Esophagus muscularis mucosa (tissue), 3 donors: ENCODE results near the gene C9orf43.

Experiments
- POLR2A ChIP-seq: fragments of 450-650 bp; IDR thresholded peaks from one replicate; pipeline ENCODE4 v1.6.1; 2017; ENCODE audit warnings: antibody characterized with exemption, moderate library complexity, mild to moderate bottlenecking, low read depth
- TF ChIP-seq, protein P1 (sequence below), 3 experiments: fragments of 200-600 bp in 2 of 3; fragments of 450-650 bp in 1 of 3; sonication (generic) in 2 of 3; IDR thresholded peaks; one replicate each; pipeline ENCODE4 v1.5.1; 2017 to 2019; ENCODE audit warnings: antibody characterized with exemption in 3 of 3, mild to moderate bottlenecking in 2 of 3, moderate library complexity in 1 of 3

DNA sequence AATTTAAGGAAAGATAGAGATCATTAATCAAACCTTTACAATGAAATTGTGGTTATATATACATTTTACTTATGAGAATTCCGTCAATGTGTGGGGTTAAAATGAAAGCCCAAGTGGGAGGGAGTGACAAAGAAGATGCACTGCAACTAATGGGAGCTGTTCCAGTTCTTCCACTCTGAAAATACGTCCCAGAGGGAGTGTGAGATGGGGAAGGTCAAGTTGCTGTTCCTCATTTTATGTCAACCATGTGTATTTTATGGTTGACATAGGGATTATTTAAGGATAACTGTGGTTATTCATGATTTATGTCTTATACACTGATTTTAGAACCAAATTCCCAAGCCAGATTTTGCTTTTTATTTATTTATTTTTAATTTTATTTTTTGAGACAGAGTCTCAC lies 38.8 kb downstream of the C9orf43 start:
- no peak for TF ChIP-seq POLR2A
- TF ChIP-seq, protein P1, sequence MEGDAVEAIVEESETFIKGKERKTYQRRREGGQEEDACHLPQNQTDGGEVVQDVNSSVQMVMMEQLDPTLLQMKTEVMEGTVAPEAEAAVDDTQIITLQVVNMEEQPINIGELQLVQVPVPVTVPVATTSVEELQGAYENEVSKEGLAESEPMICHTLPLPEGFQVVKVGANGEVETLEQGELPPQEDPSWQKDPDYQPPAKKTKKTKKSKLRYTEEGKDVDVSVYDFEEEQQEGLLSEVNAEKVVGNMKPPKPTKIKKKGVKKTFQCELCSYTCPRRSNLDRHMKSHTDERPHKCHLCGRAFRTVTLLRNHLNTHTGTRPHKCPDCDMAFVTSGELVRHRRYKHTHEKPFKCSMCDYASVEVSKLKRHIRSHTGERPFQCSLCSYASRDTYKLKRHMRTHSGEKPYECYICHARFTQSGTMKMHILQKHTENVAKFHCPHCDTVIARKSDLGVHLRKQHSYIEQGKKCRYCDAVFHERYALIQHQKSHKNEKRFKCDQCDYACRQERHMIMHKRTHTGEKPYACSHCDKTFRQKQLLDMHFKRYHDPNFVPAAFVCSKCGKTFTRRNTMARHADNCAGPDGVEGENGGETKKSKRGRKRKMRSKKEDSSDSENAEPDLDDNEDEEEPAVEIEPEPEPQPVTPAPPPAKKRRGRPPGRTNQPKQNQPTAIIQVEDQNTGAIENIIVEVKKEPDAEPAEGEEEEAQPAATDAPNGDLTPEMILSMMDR (IDR thresholded peaks at IDR 0.05) = no peak
